Esophagus muscularis mucosa (tissue), 4 donors: ENCODE data around the gene KCNK16.

ENCODE experiments used
- CTCF ChIP-seq, 3 experiments: fragments of 200-600 bp in 2 of 3; fragments of 450-650 bp in 1 of 3; sonication (generic) in 2 of 3; IDR thresholded peaks; one replicate each; pipeline ENCODE4 v1.5.1; 2017 to 2019; ENCODE audit warnings: antibody characterized with exemption in 3 of 3, mild to moderate bottlenecking in 2 of 3, moderate library complexity in 1 of 3
- EP300 ChIP-seq: sonication (generic); formaldehyde crosslinking; IDR thresholded peaks from one replicate; pipeline ENCODE4 v1.6.1; 2017; ENCODE audit warnings: antibody characterized with exemption
- POLR2A ChIP-seq: fragments of 450-650 bp; IDR thresholded peaks from one replicate; pipeline ENCODE4 v1.6.1; 2017; ENCODE audit warnings: antibody characterized with exemption, moderate library complexity, mild to moderate bottlenecking, low read depth

- TF ChIP-seq CTCF (IDR thresholded peaks at IDR 0.05) (no peak), EP300 (no peak), POLR2A (no peak)
Observed at GRCh38 chr6:39273406-39273821, 49.1 kb downstream of the KCNK16 start.
